Mesendoderm (in vitro differentiated cells): ENCODE data around the gene QDPR.

Source experiments
- DNase-seq: peaks from one replicate; pipeline ENCODE4 v3.0.0; 2013
- H2AK5ac ChIP-seq: 2 replicates; pipeline ENCODE4 v1.6.1; 2013; ENCODE audit warnings: low read length, inconsistent platforms
- H2BK120ac ChIP-seq: 2 replicates; pipeline ENCODE4 v1.6.1; 2013; ENCODE audit warnings: low read depth, mild to moderate bottlenecking, low read length, moderate library complexity, mixed read lengths
- H2BK15ac ChIP-seq: replicated peaks from 2 replicates; pipeline ENCODE4 v1.6.1; 2013; ENCODE audit warnings: low read depth, mild to moderate bottlenecking, moderate library complexity
- H2BK5ac ChIP-seq: 2 replicates; pipeline ENCODE4 v1.6.1; 2013; ENCODE audit warnings: low read length, inconsistent platforms
- H3K18ac ChIP-seq: 2 replicates; pipeline ENCODE4 v1.6.1; 2013; ENCODE audit warnings: mild to moderate bottlenecking, low read length, mixed read lengths
- H3K23ac ChIP-seq: one replicate; pipeline ENCODE4 v1.6.1; 2013; ENCODE audit warnings: low read length
- H3K27ac ChIP-seq: 2 replicates; pipeline ENCODE4 v1.5.1; 2013; ENCODE audit warnings: low read depth, mild to moderate bottlenecking, inconsistent platforms, low read length, moderate library complexity
- H3K27me3 ChIP-seq: 2 replicates; pipeline ENCODE4 v1.6.1; 2013; ENCODE audit warnings: low read length, control low read depth, mild to moderate bottlenecking, inconsistent platforms; ENCODE audit not compliant: insufficient read depth, poor library complexity
- H3K36me3 ChIP-seq: 2 replicates; pipeline ENCODE4 v1.6.1; 2013; ENCODE audit warnings: low read length, inconsistent platforms; ENCODE audit not compliant: control insufficient read depth, insufficient read depth
- H3K4ac ChIP-seq: one replicate; pipeline ENCODE4 v1.6.1; 2013; ENCODE audit warnings: low read depth, mild to moderate bottlenecking, low read length, moderate library complexity
- H3K4me1 ChIP-seq: 2 replicates; pipeline ENCODE4 v1.6.1; 2013; ENCODE audit warnings: low read depth, low read length, inconsistent platforms; ENCODE audit not compliant: control insufficient read depth
- H3K4me2 ChIP-seq: 2 replicates; pipeline ENCODE4 v1.6.1; 2013; ENCODE audit warnings: low read length
- H3K4me3 ChIP-seq: 2 replicates; pipeline ENCODE4 v1.5.1; 2013; ENCODE audit warnings: mild to moderate bottlenecking, low read length
- H3K56ac ChIP-seq: one replicate; pipeline ENCODE4 v1.6.1; 2013; ENCODE audit warnings: low read length
- H3K79me1 ChIP-seq: 2 replicates; pipeline ENCODE4 v1.6.1; 2013; ENCODE audit warnings: low read length, inconsistent platforms
- H3K79me2 ChIP-seq: 2 replicates; pipeline ENCODE4 v1.6.1; 2013; ENCODE audit warnings: mild to moderate bottlenecking, low read length; ENCODE audit not compliant: control insufficient read depth, insufficient read depth
- H3K9ac ChIP-seq: 2 replicates; pipeline ENCODE4 v1.6.1; 2013; ENCODE audit warnings: low read length, inconsistent platforms
- H4K5ac ChIP-seq: one replicate; pipeline ENCODE4 v1.6.1; 2013; ENCODE audit warnings: low read length
- H4K8ac ChIP-seq: one replicate; pipeline ENCODE4 v1.6.1; 2013; ENCODE audit warnings: low read depth, mild to moderate bottlenecking, control low read depth, low read length, moderate library complexity
- WGBS: extraction: QIAGEN DNeasy Blood & Tissue Kit; methylation state at CpG from one replicate; pipeline ENCODE4 v1.1.7; 2013; ENCODE audit warnings: low lambda C conversion rate, missing lambda C conversion rate; ENCODE audit not compliant: insufficient coverage; ENCODE audit errors: extremely low coverage; 5-methylcytosine and 5-hydroxymethylcytosine counted together

Gene QDPR

DNA sequence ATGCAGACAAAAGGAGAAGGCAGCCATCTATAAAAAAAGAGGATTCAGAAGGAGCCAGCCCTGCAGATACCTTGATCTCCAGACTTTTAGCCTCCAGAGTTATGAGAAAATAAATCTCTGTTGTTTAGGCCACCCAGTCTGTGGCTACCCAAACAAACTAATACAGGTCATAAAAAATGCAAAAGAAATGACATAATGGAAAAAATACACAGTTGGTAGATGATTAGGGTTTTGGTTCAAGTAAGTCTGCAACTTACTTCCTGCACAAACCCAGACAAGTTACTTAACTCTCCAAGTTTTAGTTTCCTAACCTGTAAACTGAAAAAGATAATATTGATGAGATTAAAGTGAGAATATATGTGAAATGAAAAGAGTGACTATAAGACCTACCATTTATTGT, 11.3 kb downstream of the QDPR start:
- Histone ChIP-seq H3K27ac (no peak overlapping the region), H3K18ac (no peak overlapping the region), H3K4me2 (no peak overlapping the region), H3K79me2 (no peaks in the 10 kb centered on the region), H2BK15ac (no peak overlapping the region), H3K23ac (no peak overlapping the region), H3K4me3 (no peak overlapping the region), H3K27me3 (no peaks in the 10 kb centered on the region), H4K8ac (no peak overlapping the region), H4K5ac (no peak overlapping the region), H3K56ac (no peak overlapping the region), H3K79me1 (no peaks in the 10 kb centered on the region), H3K9ac (no peak overlapping the region), H2BK5ac (no peak overlapping the region), H3K36me3 (peaks cover 4% of the 10 kb centered on the region), H2BK120ac (no peak overlapping the region), H3K4me1 (no peaks in the 10 kb centered on the region), H2AK5ac (no peak overlapping the region), H3K4ac (no peak overlapping the region)
- DNase-seq: no peak

DNA sequence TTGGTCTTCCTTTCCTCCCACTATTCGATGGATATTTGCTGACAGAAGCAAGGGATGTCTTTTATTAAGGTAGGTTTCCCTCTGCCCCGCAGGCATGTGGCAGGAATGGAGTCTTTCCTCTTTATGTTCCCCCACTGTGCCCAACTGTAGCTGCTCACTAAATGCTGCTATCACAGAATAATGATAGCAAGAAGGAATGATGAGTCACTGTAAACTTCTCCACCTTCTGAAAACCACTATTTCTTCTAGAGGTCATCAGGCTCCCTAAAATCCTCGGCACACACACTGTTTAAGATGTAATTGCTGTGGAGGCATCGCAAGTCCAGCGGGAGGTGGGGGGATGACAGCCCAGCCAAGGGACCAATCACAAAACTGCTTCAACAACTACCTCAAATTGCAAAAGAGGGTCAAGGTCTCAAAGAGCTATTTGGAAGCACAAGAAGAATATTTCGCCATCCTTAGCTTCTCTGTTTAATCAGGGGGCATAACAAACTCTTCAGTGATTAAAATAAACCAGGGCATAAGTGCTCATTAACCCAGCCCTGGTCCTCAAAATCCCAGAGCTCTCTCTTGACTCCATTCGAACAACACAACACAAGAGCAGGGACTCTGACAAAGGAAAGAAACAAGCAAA, 13.9 kb downstream of the QDPR start:
- no peak overlapping the region for H3K4ac ChIP-seq
- no peak overlapping the region for H2BK15ac ChIP-seq
- H3K56ac ChIP-seq: no peak overlapping the region
- no peak overlapping the region for H3K27ac ChIP-seq
- H3K4me3 ChIP-seq: no peak overlapping the region
- DNase-seq: no peak
- peaks cover 2% of the 10 kb centered on the region for H3K36me3 ChIP-seq
- WGBS: no CpG with 5 or more reads among the region's 7 CpGs
- no peak overlapping the region for H3K9ac ChIP-seq
- H4K5ac ChIP-seq: no peak overlapping the region
- no peak overlapping the region for H4K8ac ChIP-seq
- no peaks in the 10 kb centered on the region for H3K79me2 ChIP-seq
- H3K18ac ChIP-seq: no peak overlapping the region
- no peaks in the 10 kb centered on the region for H3K4me1 ChIP-seq
- no peaks in the 10 kb centered on the region for H3K79me1 ChIP-seq
- no peak overlapping the region for H3K23ac ChIP-seq
- no peak overlapping the region for H2BK120ac ChIP-seq
- H3K27me3 ChIP-seq: no peaks in the 10 kb centered on the region
- no peak overlapping the region for H2AK5ac ChIP-seq
- H2BK5ac ChIP-seq: no peak overlapping the region
- no peak overlapping the region for H3K4me2 ChIP-seq

GRCh38 chr4:17494258-17495190, 17.4 kb downstream of the QDPR start:
- Histone ChIP-seq H3K27me3 (no peaks in the 10 kb centered on the region), H4K8ac (no peak overlapping the region), H3K4me1 (no peaks in the 10 kb centered on the region), H2BK15ac (no peak overlapping the region), H2BK5ac (no peak overlapping the region), H3K27ac (no peak overlapping the region), H3K18ac (no peak overlapping the region), H3K79me1 (no peaks in the 10 kb centered on the region), H2BK120ac (no peak overlapping the region), H3K23ac (no peak overlapping the region), H2AK5ac (no peak overlapping the region), H3K56ac (no peak overlapping the region), H3K4me2 (no peak overlapping the region), H4K5ac (no peak overlapping the region), H3K4ac (no peak overlapping the region), H3K9ac (no peak overlapping the region), H3K4me3 (no peak overlapping the region), H3K79me2 (no peaks in the 10 kb centered on the region), H3K36me3 (peaks cover 2% of the 10 kb centered on the region)
- peak; percentile 64 for DNase-seq
- no CpG with 5 or more reads among the region's 10 CpGs for WGBS

DNA sequence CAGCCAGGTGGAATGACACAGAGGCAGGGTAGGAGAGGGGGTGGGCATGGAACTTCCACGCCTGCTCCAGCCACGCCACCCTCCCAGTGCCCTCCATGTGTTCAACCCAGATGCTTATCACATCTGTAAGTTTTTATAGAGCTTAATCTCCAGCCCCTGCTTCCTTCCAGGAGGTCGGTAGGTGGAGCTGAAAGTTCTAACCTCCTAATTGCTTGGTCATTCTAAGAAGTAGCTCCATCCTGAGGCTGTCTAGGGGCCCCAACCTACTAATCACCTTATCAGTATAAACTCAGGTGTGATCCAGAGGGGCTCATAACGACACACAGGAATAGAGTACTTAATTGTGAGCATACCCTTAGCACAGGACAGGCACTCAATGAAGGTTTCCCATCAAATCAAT, 18.3 kb downstream of the QDPR start:
- Histone ChIP-seq H3K23ac (no peak overlapping the region), H3K27ac (no peak overlapping the region), H3K79me2 (no peaks in the 10 kb centered on the region), H3K4ac (no peak overlapping the region), H2BK120ac (no peak overlapping the region), H3K4me3 (no peak overlapping the region), H3K18ac (no peak overlapping the region), H2AK5ac (no peak overlapping the region), H2BK15ac (no peak overlapping the region), H4K8ac (no peak overlapping the region), H3K36me3 (peaks cover 4% of the 10 kb centered on the region), H3K56ac (no peak overlapping the region), H3K27me3 (no peaks in the 10 kb centered on the region), H3K4me1 (no peaks in the 10 kb centered on the region), H3K9ac (no peak overlapping the region), H3K79me1 (no peaks in the 10 kb centered on the region), H3K4me2 (no peak overlapping the region), H4K5ac (no peak overlapping the region), H2BK5ac (no peak overlapping the region)
- no peak for DNase-seq
- no CpG with 5 or more reads among the region's 4 CpGs for WGBS

- no peak overlapping the region for H3K4me3 ChIP-seq
- no peak overlapping the region for H3K56ac ChIP-seq
- H3K4me2 ChIP-seq: no peak overlapping the region
- no peak for DNase-seq
- no peaks in the 10 kb centered on the region for H3K79me1 ChIP-seq
- H3K36me3 ChIP-seq: peaks cover 4% of the 10 kb centered on the region
- no peak overlapping the region for H2BK5ac ChIP-seq
- no peak overlapping the region for H3K23ac ChIP-seq
- no peak overlapping the region for H3K4ac ChIP-seq
- no peak overlapping the region for H2AK5ac ChIP-seq
- no peak overlapping the region for H2BK120ac ChIP-seq
- H4K8ac ChIP-seq: no peak overlapping the region
- H3K79me2 ChIP-seq: no peaks in the 10 kb centered on the region
- H2BK15ac ChIP-seq: no peak overlapping the region
- H3K27ac ChIP-seq: no peak overlapping the region
- no peaks in the 10 kb centered on the region for H3K4me1 ChIP-seq
- WGBS: no CpG with 5 or more reads among the region's 2 CpGs
- no peak overlapping the region for H4K5ac ChIP-seq
- no peak overlapping the region for H3K18ac ChIP-seq
- no peak overlapping the region for H3K9ac ChIP-seq
- no peaks in the 10 kb centered on the region for H3K27me3 ChIP-seq
Measured at GRCh38 chr4:17492876-17493275, 19.0 kb downstream of the QDPR start.
